ENCODE measurements around the gene RBM38.

DNA sequence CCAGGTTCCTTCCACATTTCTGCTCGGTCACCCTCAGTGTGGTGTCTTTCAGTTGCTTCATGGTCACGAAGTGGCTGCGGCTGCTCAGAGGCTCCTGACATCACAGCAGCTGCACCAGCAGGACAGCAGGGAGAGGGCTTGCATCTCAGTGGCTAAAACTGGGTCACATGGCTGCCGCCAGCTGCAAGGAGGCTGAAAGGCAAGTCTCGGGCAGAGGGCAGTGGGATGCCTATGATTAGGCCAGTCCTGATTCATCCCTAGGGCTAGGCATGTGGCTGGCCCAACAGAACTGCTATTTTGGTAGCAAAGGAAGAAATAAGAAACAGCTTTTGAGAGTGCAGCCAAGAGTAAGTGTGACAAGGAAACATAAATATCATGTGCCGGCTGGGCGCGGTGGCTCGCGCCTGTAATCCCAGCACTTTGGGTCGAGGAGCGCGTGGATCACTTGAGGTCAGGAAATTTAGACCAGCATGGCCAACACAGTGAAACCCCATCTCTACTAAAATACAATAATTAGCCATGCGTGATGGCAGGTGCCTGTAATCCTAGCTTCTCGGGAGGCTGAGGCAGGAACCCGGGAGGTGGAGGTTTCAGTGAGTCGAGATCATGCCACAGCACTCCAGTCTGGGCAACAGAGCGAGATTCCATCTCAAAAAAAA lies 46.6 kb downstream of the RBM38 start:
- TF ChIP-seq, protein P1, sequence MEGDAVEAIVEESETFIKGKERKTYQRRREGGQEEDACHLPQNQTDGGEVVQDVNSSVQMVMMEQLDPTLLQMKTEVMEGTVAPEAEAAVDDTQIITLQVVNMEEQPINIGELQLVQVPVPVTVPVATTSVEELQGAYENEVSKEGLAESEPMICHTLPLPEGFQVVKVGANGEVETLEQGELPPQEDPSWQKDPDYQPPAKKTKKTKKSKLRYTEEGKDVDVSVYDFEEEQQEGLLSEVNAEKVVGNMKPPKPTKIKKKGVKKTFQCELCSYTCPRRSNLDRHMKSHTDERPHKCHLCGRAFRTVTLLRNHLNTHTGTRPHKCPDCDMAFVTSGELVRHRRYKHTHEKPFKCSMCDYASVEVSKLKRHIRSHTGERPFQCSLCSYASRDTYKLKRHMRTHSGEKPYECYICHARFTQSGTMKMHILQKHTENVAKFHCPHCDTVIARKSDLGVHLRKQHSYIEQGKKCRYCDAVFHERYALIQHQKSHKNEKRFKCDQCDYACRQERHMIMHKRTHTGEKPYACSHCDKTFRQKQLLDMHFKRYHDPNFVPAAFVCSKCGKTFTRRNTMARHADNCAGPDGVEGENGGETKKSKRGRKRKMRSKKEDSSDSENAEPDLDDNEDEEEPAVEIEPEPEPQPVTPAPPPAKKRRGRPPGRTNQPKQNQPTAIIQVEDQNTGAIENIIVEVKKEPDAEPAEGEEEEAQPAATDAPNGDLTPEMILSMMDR (conservative IDR thresholded peaks at IDR 0.05; ENCODE audit: low read depth, low read length): no peak
- TF ChIP-seq EZH2 (IDR thresholded peaks at IDR 0.05; ENCODE audit: low read length, unreplicated experiment): no peak
- TF ChIP-seq EZH2phosphoT487 (IDR thresholded peaks at IDR 0.05; ENCODE audit: borderline replicate concordance, low read length): no peak

Data from PC-3 (cell line).